Stimulated activated naive B cell treated with anti-CD40 and anti-IgM and Interleukin-4, amounts not matched to agents 10 μg/mL and 1 μg/mL and 100 μg/mL, for 72 hours (primary cell): ENCODE data around the gene SCFD2.
"Not testable (repeated sequence)": the region's sequence is repeated elsewhere in the genome, so short reads cannot be mapped to it uniquely, and the experiment has no call there.

Source experiments
- ATAC-seq, 2 donors: fragments of 150-1000 bp; cut with Tn5 transposase; replicated peaks; 2 replicates each; pipeline ENCODE4 v1.10.0; 2021; ENCODE audit warnings: moderate library complexity in 1 of 2
- DNase-seq: peaks from one replicate; pipeline ENCODE4 v3.0.0; 2021
- H3K27ac Mint-ChIP-seq: one replicate; pipeline ENCODE4 v1.8.0; 2022; ENCODE audit warnings: mild to moderate bottlenecking, mixed read lengths
- H3K27me3 Mint-ChIP-seq, 2 donors: one replicate each; pipeline ENCODE4 v1.8.0; 2022; ENCODE audit warnings: mixed read lengths in 2 of 2
- H3K36me3 Mint-ChIP-seq, 2 donors: one replicate each; pipeline ENCODE4 v1.8.0; 2022; ENCODE audit warnings: mixed read lengths in 2 of 2, mild to moderate bottlenecking in 1 of 2
- H3K4me1 Mint-ChIP-seq, 2 donors: one replicate each; pipeline ENCODE4 v1.8.0; 2022; ENCODE audit warnings: mixed read lengths in 2 of 2, mild to moderate bottlenecking in 1 of 2
- H3K4me3 Mint-ChIP-seq, 2 donors: one replicate each; pipeline ENCODE4 v1.8.0; 2022; ENCODE audit warnings: mild to moderate bottlenecking in 2 of 2, mixed read lengths in 2 of 2, moderate library complexity in 1 of 2
- H3K9me3 Mint-ChIP-seq, 2 donors: one replicate each; pipeline ENCODE4 v1.8.0; 2022; ENCODE audit warnings: mixed read lengths in 2 of 2, mild to moderate bottlenecking in 1 of 2

Gene SCFD2

GRCh38 chr4:53150631-53151488, 215.0 kb downstream of the SCFD2 start:
- H3K27ac Mint-ChIP-seq = no peak overlapping the region
- peak overlapping the region in 1 of 2 donors; percentile 47 for H3K4me3 Mint-ChIP-seq
- peaks cover 7 to 25% of the 10 kb centered on the region in 2 donors for H3K4me1 Mint-ChIP-seq
- DNase-seq = no peak
- H3K36me3 Mint-ChIP-seq = peaks cover 24 to 46% of the 10 kb centered on the region in 2 donors
- peak; percentile 61 to 84 for ATAC-seq
- H3K9me3 Mint-ChIP-seq = peaks cover 6 to 11% of the 10 kb centered on the region in 2 donors
- no peaks in the 10 kb centered on the region for H3K27me3 Mint-ChIP-seq

- Mint-ChIP-seq H3K4me1 (peaks cover 8 to 31% of the 10 kb centered on the region in 2 donors), H3K27me3 (no peaks in the 10 kb centered on the region), H3K36me3 (peaks cover 17 to 34% of the 10 kb centered on the region in 2 donors), H3K4me3 (no peak overlapping the region), H3K27ac (no peak overlapping the region), H3K9me3 (peaks cover 0 to 1% of the 10 kb centered on the region in 2 donors)
- DNase-seq (no peak), ATAC-seq (no peak)
Observed at GRCh38 chr4:53147711-53148110, 218.2 kb downstream of the SCFD2 start.

GRCh38 chr4:53147197-53147596, 218.7 kb downstream of the SCFD2 start:
- Mint-ChIP-seq H3K27ac (no peak overlapping the region), H3K36me3 (peaks cover 14 to 34% of the 10 kb centered on the region in 2 donors), H3K9me3 (no peaks in the 10 kb centered on the region), H3K4me3 (no peak overlapping the region), H3K27me3 (no peaks in the 10 kb centered on the region), H3K4me1 (peaks cover 8 to 26% of the 10 kb centered on the region in 2 donors)
- ATAC-seq (no peak), DNase-seq (no peak)

GRCh38 chr4:53141308-53141707, 224.6 kb downstream of the SCFD2 start:
- Mint-ChIP-seq H3K27ac (no peak overlapping the region), H3K27me3 (no peaks in the 10 kb centered on the region), H3K4me1 (peaks cover 5 to 6% of the 10 kb centered on the region in 2 donors), H3K9me3 (no peaks in the 10 kb centered on the region), H3K36me3 (peaks cover 17 to 46% of the 10 kb centered on the region in 2 donors), H3K4me3 (no peak overlapping the region)
- DNase-seq (no peak), ATAC-seq (no peak)

- H3K4me1 Mint-ChIP-seq = not testable (repeated sequence)
Observed at GRCh38 chr4:53139256-53139655, 226.6 kb downstream of the SCFD2 start.

GRCh38 chr4:53137468-53137867, 228.4 kb downstream of the SCFD2 start:
- H3K27ac Mint-ChIP-seq = no peak overlapping the region
- peaks cover 0 to 8% of the 10 kb centered on the region in 2 donors for H3K4me1 Mint-ChIP-seq
- no peaks in the 10 kb centered on the region for H3K27me3 Mint-ChIP-seq
- no peak overlapping the region for H3K4me3 Mint-ChIP-seq
- peaks cover 0 to 4% of the 10 kb centered on the region in 2 donors for H3K9me3 Mint-ChIP-seq
- H3K36me3 Mint-ChIP-seq = peaks cover 18 to 50% of the 10 kb centered on the region in 2 donors
- ATAC-seq (no peak), DNase-seq (no peak)

More at GRCh38 chr4:53139256-53139655, 226.6 kb downstream of the SCFD2 start:
- H3K27ac Mint-ChIP-seq, ATAC-seq, H3K27me3 Mint-ChIP-seq, DNase-seq, H3K9me3 Mint-ChIP-seq, H3K4me3 Mint-ChIP-seq: not testable (repeated sequence)
- peaks cover 16 to 43% of the 10 kb centered on the region in 2 donors for H3K36me3 Mint-ChIP-seq

GRCh38 chr4:53136954-53137353, 228.9 kb downstream of the SCFD2 start:
- H3K9me3 Mint-ChIP-seq = peaks cover 0 to 4% of the 10 kb centered on the region in 2 donors
- no peaks in the 10 kb centered on the region for H3K27me3 Mint-ChIP-seq
- no peak for ATAC-seq
- H3K36me3 Mint-ChIP-seq = peaks cover 16 to 45% of the 10 kb centered on the region in 2 donors
- no peak overlapping the region for H3K4me3 Mint-ChIP-seq
- no peak overlapping the region for H3K27ac Mint-ChIP-seq
- H3K4me1 Mint-ChIP-seq = peaks cover 0 to 8% of the 10 kb centered on the region in 2 donors
- DNase-seq = no peak

- DNase-seq (no peak), ATAC-seq (peak; percentile 78 to 89)
- no peak overlapping the region for H3K4me3 Mint-ChIP-seq
- H3K36me3 Mint-ChIP-seq = peaks cover 10 to 40% of the 10 kb centered on the region in 2 donors
- H3K4me1 Mint-ChIP-seq = peaks cover 0 to 5% of the 10 kb centered on the region in 2 donors
- peaks cover 0 to 4% of the 10 kb centered on the region in 2 donors for H3K9me3 Mint-ChIP-seq
- H3K27ac Mint-ChIP-seq = peak overlapping the region; percentile 86
- H3K27me3 Mint-ChIP-seq = no peaks in the 10 kb centered on the region
Observed at GRCh38 chr4:53132132-53132891, 233.5 kb downstream of the SCFD2 start.

- Mint-ChIP-seq H3K9me3 (peaks cover 0 to 4% of the 10 kb centered on the region in 2 donors), H3K36me3 (peaks cover 13 to 41% of the 10 kb centered on the region in 2 donors), H3K4me1 (peaks cover 0 to 5% of the 10 kb centered on the region in 2 donors), H3K27me3 (no peaks in the 10 kb centered on the region), H3K27ac (no peak overlapping the region), H3K4me3 (no peak overlapping the region)
- DNase-seq (no peak), ATAC-seq (no peak)
Observed at GRCh38 chr4:53131562-53131925, 234.3 kb downstream of the SCFD2 start.

GRCh38 chr4:53130896-53131561, 234.8 kb downstream of the SCFD2 start:
- H3K4me1 Mint-ChIP-seq = peaks cover 0 to 5% of the 10 kb centered on the region in 2 donors
- DNase-seq = no peak
- peaks cover 0 to 4% of the 10 kb centered on the region in 2 donors for H3K9me3 Mint-ChIP-seq
- H3K4me3 Mint-ChIP-seq = no peak overlapping the region
- H3K27ac Mint-ChIP-seq = no peak overlapping the region
- H3K27me3 Mint-ChIP-seq = no peaks in the 10 kb centered on the region
- peaks cover 13 to 38% of the 10 kb centered on the region in 2 donors for H3K36me3 Mint-ChIP-seq
- no peak for ATAC-seq

- no peaks in the 10 kb centered on the region for H3K27me3 Mint-ChIP-seq
- H3K4me3 Mint-ChIP-seq = no peak overlapping the region
- peaks cover 8 to 43% of the 10 kb centered on the region in 2 donors for H3K36me3 Mint-ChIP-seq
- no peak overlapping the region for H3K27ac Mint-ChIP-seq
- peaks cover 0 to 2% of the 10 kb centered on the region in 2 donors for H3K4me1 Mint-ChIP-seq
- DNase-seq = no peak
- ATAC-seq = no peak
- H3K9me3 Mint-ChIP-seq = peaks cover 0 to 2% of the 10 kb centered on the region in 2 donors
Observed at GRCh38 chr4:53128706-53129357, 237.0 kb downstream of the SCFD2 start.

- Mint-ChIP-seq H3K9me3 (peaks cover 0 to 2% of the 10 kb centered on the region in 2 donors), H3K36me3 (peaks cover 5 to 39% of the 10 kb centered on the region in 2 donors), H3K27ac (no peak overlapping the region), H3K4me3 (no peak overlapping the region), H3K27me3 (no peaks in the 10 kb centered on the region), H3K4me1 (peaks cover 0 to 2% of the 10 kb centered on the region in 2 donors)
- ATAC-seq (no peak), DNase-seq (no peak)
Observed at GRCh38 chr4:53128231-53128630, 237.6 kb downstream of the SCFD2 start.

GRCh38 chr4:53127365-53127764, 238.5 kb downstream of the SCFD2 start:
- H3K9me3 Mint-ChIP-seq = no peaks in the 10 kb centered on the region
- no peak for ATAC-seq
- no peak overlapping the region for H3K27ac Mint-ChIP-seq
- no peaks in the 10 kb centered on the region for H3K4me1 Mint-ChIP-seq
- H3K36me3 Mint-ChIP-seq = peaks cover 5 to 38% of the 10 kb centered on the region in 2 donors
- no peak overlapping the region for H3K4me3 Mint-ChIP-seq
- DNase-seq = no peak
- H3K27me3 Mint-ChIP-seq = no peaks in the 10 kb centered on the region

- Mint-ChIP-seq H3K27me3 (no peaks in the 10 kb centered on the region), H3K9me3 (no peaks in the 10 kb centered on the region), H3K4me3 (no peak overlapping the region), H3K27ac (no peak overlapping the region), H3K4me1 (no peaks in the 10 kb centered on the region), H3K36me3 (peaks cover 3 to 34% of the 10 kb centered on the region in 2 donors)
- DNase-seq (no peak), ATAC-seq (no peak)
Observed at GRCh38 chr4:53126099-53126498, 239.8 kb downstream of the SCFD2 start.
